AG08395 (cell line): ENCODE data around the gene POLE4.

Experiments
- DNase-seq: peaks from one replicate; pipeline ENCODE4 v3.0.0; 2012; ENCODE audit warnings: mixed read lengths, low spot score

The POLE4 gene

DNA sequence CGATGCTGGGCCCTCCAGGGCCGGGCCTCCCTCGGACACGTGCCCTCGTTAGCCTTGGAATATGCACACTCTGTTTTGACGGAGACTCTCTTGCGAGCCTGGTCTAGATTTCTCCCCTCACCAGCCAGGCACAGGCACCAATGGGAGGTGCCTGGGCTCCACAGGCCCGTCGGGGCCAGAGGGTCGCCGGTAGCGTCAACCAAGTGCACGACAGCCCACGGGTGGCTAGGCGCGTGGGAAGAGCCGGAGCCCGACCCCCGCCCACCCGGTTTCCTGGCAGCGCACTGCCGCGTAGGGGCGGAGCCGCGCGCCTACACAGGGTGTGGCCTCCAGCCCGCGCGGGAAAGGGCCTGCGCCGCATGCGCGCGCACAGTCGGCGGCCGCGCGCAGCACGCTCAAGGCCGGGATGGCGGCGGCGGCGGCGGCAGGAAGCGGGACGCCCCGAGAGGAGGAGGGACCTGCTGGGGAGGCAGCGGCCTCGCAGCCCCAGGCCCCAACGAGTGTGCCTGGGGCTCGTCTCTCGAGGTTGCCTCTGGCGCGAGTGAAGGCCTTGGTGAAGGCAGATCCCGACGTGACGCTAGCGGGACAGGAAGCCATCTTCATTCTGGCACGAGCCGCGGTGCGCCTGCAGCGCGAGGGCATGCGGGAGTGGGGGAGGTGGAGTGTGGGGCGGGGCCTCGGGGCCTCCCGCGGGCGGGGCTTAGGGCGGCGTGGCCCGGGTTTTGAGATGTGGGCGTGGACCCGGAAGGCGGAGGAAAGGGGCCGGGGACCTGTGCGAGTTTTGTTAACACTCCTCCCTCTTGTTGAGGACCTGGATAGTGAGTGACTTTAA is at the start of gene POLE4:
Gene POLE4, plus strand, starts transcription at position 370 of the 832 bp plus-strand sequence. Its CDS starts 37 bp downstream, at position 407.
- peak; percentile 91 for DNase-seq

GRCh38 chr2:74908748-74909444 is 49.5 kb upstream of the POLE4 start:
- no peak for DNase-seq

GRCh38 chr2:74910245-74910644 is 48.2 kb upstream of the POLE4 start:
- DNase-seq, result no peak

DNA sequence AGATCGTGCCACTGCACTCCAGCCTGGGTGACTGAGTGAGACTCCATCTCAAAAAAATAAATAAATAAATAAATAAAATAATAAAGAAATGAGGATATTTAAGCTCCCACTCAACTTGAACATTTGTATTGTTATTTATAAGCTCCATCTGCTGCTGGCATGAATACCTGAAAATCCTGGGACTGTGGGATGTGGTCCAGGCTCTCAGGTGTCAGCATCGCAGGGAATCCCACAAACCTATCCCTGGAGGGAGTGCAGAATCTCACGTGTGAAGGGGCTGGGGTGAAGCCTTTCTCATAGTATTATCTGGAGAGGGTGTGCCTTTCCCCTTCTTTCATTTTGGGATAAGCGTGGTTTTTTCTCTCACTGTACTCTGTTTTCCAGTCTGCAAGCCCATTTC is 47.4 kb upstream of the POLE4 start:
- no peak for DNase-seq

GRCh38 chr2:74915743-74916142 is 42.7 kb upstream of the POLE4 start:
- DNase-seq, result peak; percentile 27

DNA sequence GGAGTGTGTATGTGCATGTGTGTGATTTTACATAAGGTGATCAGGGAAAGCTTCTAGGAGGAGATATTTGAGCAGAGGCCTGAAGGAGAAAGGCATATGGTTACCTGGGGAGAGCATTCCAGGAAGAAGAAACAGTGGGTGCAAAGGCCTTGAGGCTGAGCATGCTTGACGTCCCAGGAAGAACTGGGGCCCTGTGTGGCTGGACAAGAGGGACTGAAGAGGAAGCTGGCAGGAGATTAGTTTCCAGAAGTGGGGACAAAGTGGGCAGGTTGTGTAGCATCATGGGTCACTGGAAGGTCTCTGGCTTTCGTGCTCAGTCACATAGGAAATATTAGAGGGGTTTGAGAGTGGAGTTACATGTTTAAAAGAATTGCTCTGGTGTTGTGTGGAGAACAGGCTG is 42.0 kb upstream of the POLE4 start:
- DNase-seq, result no peak

- DNase-seq, result peak; percentile 79
Measured at GRCh38 chr2:74917702-74918619, 40.5 kb upstream of the POLE4 start.

DNA sequence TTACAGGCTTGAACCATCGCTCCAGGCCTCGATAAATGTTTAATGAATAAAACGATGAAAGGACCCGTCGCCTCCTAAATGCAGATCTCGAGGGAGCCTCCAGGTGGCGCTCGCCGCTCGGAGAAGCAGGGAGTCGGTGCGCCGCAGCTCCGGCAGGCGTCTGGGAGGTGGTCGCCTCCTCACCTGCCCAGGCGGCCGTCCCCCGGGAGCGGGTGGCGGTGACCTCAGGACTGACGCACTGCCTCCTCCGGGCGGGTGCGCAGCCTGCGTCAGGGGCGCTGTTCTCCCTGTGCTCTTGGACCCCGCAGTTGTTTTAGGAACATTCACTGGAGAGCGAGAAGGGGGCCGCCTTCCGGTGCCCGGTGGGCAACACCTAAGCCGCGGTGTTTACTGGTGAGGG is 38.6 kb upstream of the POLE4 start:
- peak; percentile 65 for DNase-seq

GRCh38 chr2:74921236-74921736 is 37.2 kb upstream of the POLE4 start:
- DNase-seq, result no peak

DNA sequence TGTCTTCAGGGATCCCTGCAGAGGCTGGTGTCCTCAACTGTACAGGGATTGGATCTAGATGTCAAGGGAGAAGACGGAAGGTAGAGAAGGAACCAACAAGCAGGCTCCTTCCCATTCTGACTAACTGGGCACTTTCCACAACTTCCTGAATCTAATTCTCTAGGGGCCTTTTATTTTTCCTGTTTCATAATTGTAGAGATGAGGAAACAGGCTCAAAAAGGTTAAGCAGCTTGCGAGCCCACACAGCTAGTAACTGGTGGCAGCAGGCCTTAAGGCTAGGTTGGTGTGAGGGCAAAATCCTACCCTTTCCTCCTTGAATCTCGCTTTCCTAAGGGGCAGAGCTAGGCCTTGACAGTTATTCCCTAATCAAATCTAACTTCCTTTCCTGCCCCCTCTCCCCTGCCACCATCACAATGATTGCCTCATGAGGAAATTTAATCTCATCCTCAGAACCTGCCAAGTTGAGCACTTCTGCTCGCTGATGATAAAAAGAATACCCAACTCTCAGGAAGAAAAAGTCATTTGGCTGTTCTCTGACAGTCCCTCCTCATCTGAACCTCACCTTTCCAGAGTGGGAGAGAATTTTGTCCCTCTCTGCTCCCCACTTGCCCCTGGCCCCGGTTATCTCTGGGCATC is 35.7 kb upstream of the POLE4 start:
- no peak for DNase-seq

DNA sequence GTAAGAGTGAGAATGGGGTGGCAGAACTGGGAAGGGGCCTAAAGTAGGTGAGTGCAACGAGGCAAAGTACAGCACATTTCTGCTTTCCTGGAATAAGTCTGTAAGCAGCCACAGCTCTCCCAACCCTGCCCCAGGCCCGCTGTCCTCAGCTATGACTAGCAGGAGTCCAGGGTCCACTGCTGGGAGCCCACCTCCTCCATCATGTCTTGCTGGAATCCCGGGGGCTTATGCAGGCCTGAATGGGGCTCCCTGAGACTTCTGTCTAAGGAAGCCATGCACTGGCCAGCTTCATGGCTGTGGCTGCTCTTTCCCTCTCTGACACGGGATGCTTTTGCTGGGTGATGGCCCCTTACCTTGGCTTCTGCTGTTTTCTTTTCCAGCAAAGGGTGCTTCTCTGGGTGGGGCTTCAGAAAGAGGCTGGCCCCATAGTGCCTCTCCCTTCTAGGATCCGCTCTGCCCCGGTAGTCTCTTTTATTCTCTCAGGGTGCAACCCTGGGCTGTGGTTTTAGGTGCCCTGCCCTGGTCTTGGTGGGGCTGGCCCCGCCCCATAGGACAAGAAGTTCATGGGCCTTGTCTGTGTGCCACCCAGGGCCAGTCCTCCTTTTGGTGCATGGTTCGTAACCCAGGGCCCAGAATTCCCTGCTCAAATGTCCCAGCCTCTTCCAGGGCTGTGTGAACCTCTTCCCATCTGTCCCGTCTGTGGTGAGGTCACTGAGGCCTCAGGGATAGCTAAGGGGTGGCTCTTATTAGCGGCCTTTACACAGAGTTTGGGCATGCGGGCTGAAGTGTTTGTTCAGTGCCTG is 33.8 kb upstream of the POLE4 start:
- DNase-seq, result no peak

DNA sequence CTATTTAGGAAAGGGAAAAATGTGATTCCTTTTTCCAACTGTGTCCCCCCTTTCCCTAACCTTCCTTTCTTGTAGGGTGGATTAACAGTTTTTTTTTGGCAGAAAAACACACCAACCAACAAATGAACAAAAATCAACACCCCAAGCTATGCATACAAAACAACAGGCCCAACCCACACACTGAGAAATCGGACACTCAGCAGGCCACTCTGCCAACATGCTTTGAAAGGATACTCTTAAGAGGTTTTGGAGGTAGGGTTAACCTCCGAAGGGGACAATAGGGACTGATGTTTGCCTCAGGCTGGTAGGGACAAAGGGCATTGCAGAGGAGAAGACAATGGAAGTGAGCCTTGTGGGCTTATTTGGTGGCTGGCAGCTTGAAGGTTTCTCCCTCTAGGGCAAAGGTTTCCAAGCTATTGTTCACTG is 33.1 kb upstream of the POLE4 start:
- DNase-seq, result no peak

GRCh38 chr2:74927621-74928020 is 30.8 kb upstream of the POLE4 start:
- no peak for DNase-seq

- DNase-seq, result no peak
Measured at GRCh38 chr2:74930811-74931486, 27.5 kb upstream of the POLE4 start.

- no peak for DNase-seq
Measured at GRCh38 chr2:74931940-74932339, 26.5 kb upstream of the POLE4 start.

GRCh38 chr2:74935975-74936391 is 22.5 kb upstream of the POLE4 start:
- DNase-seq, result no peak

- DNase-seq, result no peak
Measured at GRCh38 chr2:74937221-74937880, 21.1 kb upstream of the POLE4 start.

DNA sequence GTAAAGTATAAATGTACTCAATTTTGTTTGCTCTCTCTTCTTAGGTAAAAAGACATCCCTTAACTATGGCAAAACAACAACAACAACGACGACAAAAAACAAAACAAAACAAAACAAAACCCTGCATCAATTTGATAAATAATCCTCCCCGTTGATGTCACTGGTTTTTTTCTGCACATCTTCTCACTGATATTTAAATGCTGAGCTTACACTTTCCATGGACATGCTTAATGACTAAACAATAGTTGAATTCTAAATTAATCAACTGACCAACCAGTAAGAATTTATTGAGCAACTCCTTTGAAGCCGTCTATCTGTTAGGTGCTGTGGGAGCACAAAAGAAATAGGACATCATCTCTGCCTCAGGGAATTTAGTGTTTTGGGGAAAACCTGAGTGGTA is 20.2 kb upstream of the POLE4 start:
- DNase-seq, result no peak
